NCI-H524 (cell line): ENCODE data around the gene CHST3.

Experiments
- DNase-seq, 2 experiments: peaks; one replicate each; lab custom pipeline; 2025; lab: John Stamatoyannopoulos, UW

CHST3 gene

GRCh38 chr10:71990706-71991269 lies 26.6 kb downstream of the CHST3 start:
- no peak for DNase-seq

GRCh38 chr10:71995449-71995848 lies 31.3 kb downstream of the CHST3 start:
- no peak for DNase-seq

- no peak for DNase-seq
Observed at GRCh38 chr10:71995887-71996575, 31.8 kb downstream of the CHST3 start.

- no peak for DNase-seq
Observed at GRCh38 chr10:71996592-71997371, 32.6 kb downstream of the CHST3 start.

- no peak for DNase-seq
Observed at GRCh38 chr10:71998119-71998839, 34.1 kb downstream of the CHST3 start.

- no peak for DNase-seq
Observed at GRCh38 chr10:71998840-71999194, 34.6 kb downstream of the CHST3 start.

- DNase-seq = no peak
Observed at GRCh38 chr10:71999360-72000072, 35.3 kb downstream of the CHST3 start.

- no peak for DNase-seq
Observed at GRCh38 chr10:72000073-72001032, 36.2 kb downstream of the CHST3 start.

- DNase-seq = peak in 1 of 2 experiments; percentile 1
Observed at GRCh38 chr10:72001033-72001395, 36.8 kb downstream of the CHST3 start.

- no peak for DNase-seq
Observed at GRCh38 chr10:72002354-72003295, 38.4 kb downstream of the CHST3 start.

GRCh38 chr10:72006026-72006425 lies 41.8 kb downstream of the CHST3 start:
- no peak for DNase-seq

GRCh38 chr10:72007246-72007892 lies 43.2 kb downstream of the CHST3 start:
- no peak for DNase-seq

- no peak for DNase-seq
Observed at GRCh38 chr10:72008096-72008981, 44.1 kb downstream of the CHST3 start.

GRCh38 chr10:72009051-72009424 lies 44.8 kb downstream of the CHST3 start:
- DNase-seq = no peak

- DNase-seq = no peak
Observed at GRCh38 chr10:72009425-72010081, 45.4 kb downstream of the CHST3 start.

- DNase-seq = no peak
Observed at GRCh38 chr10:72010234-72010973, 46.2 kb downstream of the CHST3 start.

GRCh38 chr10:72011016-72011415 lies 46.8 kb downstream of the CHST3 start:
- DNase-seq = no peak
